GM23248 (cell line): ENCODE data around the gene SLC9C1.

Source experiments
- EZH2 ChIP-seq: fragments of 200-600 bp; sonication (generic); IDR thresholded peaks from 2 replicates; pipeline ENCODE4 v1.6.1; 2018; ENCODE audit warnings: antibody characterized with exemption, mild to moderate bottlenecking; ENCODE audit not compliant: insufficient read depth, poor library complexity, severe bottlenecking
- EZH2phosphoT487 ChIP-seq: fragments of 200-600 bp; sonication (generic); IDR thresholded peaks from 2 replicates; pipeline ENCODE4 v1.6.1; 2018; ENCODE audit warnings: antibody characterized with exemption, moderate library complexity, mild to moderate bottlenecking, low read depth; ENCODE audit not compliant: insufficient read depth

GRCh38 chr3:112175646-112176045 is 118.4 kb downstream of the SLC9C1 start:
- TF ChIP-seq EZH2 (no peak), EZH2phosphoT487 (no peak)
